Skeletal muscle cell (primary cell): ENCODE data around the gene ENTREP3.
"Not testable (repeated sequence)": the region's sequence is repeated elsewhere in the genome, so short reads cannot be mapped to it uniquely, and the experiment has no call there.

Source experiments
- DNase-seq: peaks from one replicate; pipeline ENCODE4 v3.0.0-alpha.2; 2010; ENCODE audit warnings: low read depth
- H3K4me3 ChIP-seq: 2 replicates; pipeline ENCODE4 v1.5.1; 2011; ENCODE audit warnings: low read depth, mild to moderate bottlenecking, control low read depth, low read length, moderate library complexity

ENTREP3 gene

GRCh38 chr1:155232001-155232978 is 23.0 kb downstream of the ENTREP3 start:
- not testable (repeated sequence) for H3K4me3 ChIP-seq

GRCh38 chr1:155231302-155231701 is 24.0 kb downstream of the ENTREP3 start:
- not testable (repeated sequence) for H3K4me3 ChIP-seq, DNase-seq

More at GRCh38 chr1:155232001-155232978, 23.0 kb downstream of the ENTREP3 start:
- not testable (repeated sequence) for DNase-seq

- DNase-seq, result no peak
These were observed 27.2 kb downstream of the ENTREP3 start for GRCh38 chr1:155228096-155228427.

GRCh38 chr1:155227261-155228095 is 27.8 kb downstream of the ENTREP3 start:
- H3K4me3 ChIP-seq, result peak overlapping the region; percentile 78

More at GRCh38 chr1:155228096-155228427, 27.2 kb downstream of the ENTREP3 start:
- peak overlapping the region; percentile 41 for H3K4me3 ChIP-seq

GRCh38 chr1:155226910-155227260 is 28.4 kb downstream of the ENTREP3 start:
- peak overlapping the region; percentile 78 for H3K4me3 ChIP-seq
- DNase-seq, result no peak

More at GRCh38 chr1:155227261-155228095, 27.8 kb downstream of the ENTREP3 start:
- peak; percentile 97 for DNase-seq

- peak; percentile 39 for DNase-seq
- peak overlapping the region; percentile 78 for H3K4me3 ChIP-seq
These were observed 28.9 kb downstream of the ENTREP3 start for GRCh38 chr1:155226188-155226909.

GRCh38 chr1:155225404-155225759 is 29.9 kb downstream of the ENTREP3 start:
- not testable (repeated sequence) for H3K4me3 ChIP-seq, DNase-seq

- no peak overlapping the region for H3K4me3 ChIP-seq
These were observed 32.2 kb downstream of the ENTREP3 start for GRCh38 chr1:155223047-155223446.

GRCh38 chr1:155220211-155220965 is 34.9 kb downstream of the ENTREP3 start:
- not testable (repeated sequence) for H3K4me3 ChIP-seq, DNase-seq

More at GRCh38 chr1:155223047-155223446, 32.2 kb downstream of the ENTREP3 start:
- no peak for DNase-seq

GRCh38 chr1:155219592-155220031 is 35.7 kb downstream of the ENTREP3 start:
- no peak for DNase-seq
- no peak overlapping the region for H3K4me3 ChIP-seq

- peak overlapping the region; percentile 15 for H3K4me3 ChIP-seq
- no peak for DNase-seq
These were observed 36.3 kb downstream of the ENTREP3 start for GRCh38 chr1:155218854-155219591.

GRCh38 chr1:155214702-155215101 is 40.6 kb downstream of the ENTREP3 start:
- not testable (repeated sequence) for H3K4me3 ChIP-seq, DNase-seq

GRCh38 chr1:155212051-155212440 is 43.2 kb downstream of the ENTREP3 start:
- H3K4me3 ChIP-seq, DNase-seq: not testable (repeated sequence)

GRCh38 chr1:155211381-155212050 is 43.8 kb downstream of the ENTREP3 start:
- not testable (repeated sequence) for DNase-seq, H3K4me3 ChIP-seq

GRCh38 chr1:155210314-155211104 is 44.8 kb downstream of the ENTREP3 start:
- DNase-seq, result no peak
- H3K4me3 ChIP-seq, result no peak overlapping the region

GRCh38 chr1:155209312-155209721 is 46.0 kb downstream of the ENTREP3 start:
- no peak for DNase-seq
- peak overlapping the region; percentile 89 for H3K4me3 ChIP-seq
